Stimulated activated CD8-positive, alpha-beta memory T cell treated with anti-CD3 and anti-CD28 coated beads, Interleukin-4, amount 100 ng/mL, for 48 hours (primary cell): Measurements from ENCODE around the gene USP32.
"Not testable (repeated sequence)": the region's sequence is repeated elsewhere in the genome, so short reads cannot be mapped to it uniquely, and the experiment has no call there.

Experiments used
- DNase-seq: peaks from one replicate; pipeline ENCODE4 v3.0.0-alpha.2; 2020

USP32 gene

GRCh38 chr17:60328679-60329078, 63.3 kb downstream of the USP32 start:
- DNase-seq: no peak

GRCh38 chr17:60327901-60328273, 64.0 kb downstream of the USP32 start:
- no peak for DNase-seq

GRCh38 chr17:60327134-60327900, 64.6 kb downstream of the USP32 start:
- no peak for DNase-seq

- no peak for DNase-seq
Measured at GRCh38 chr17:60326702-60327101, 65.2 kb downstream of the USP32 start.

GRCh38 chr17:60325730-60326524, 66.0 kb downstream of the USP32 start:
- DNase-seq: no peak

- DNase-seq: no peak
Measured at GRCh38 chr17:60323754-60324153, 68.2 kb downstream of the USP32 start.

GRCh38 chr17:60322056-60322387, 69.9 kb downstream of the USP32 start:
- no peak for DNase-seq

GRCh38 chr17:60321336-60322055, 70.4 kb downstream of the USP32 start:
- no peak for DNase-seq

- no peak for DNase-seq
Measured at GRCh38 chr17:60318830-60319229, 73.1 kb downstream of the USP32 start.

- DNase-seq: no peak
Measured at GRCh38 chr17:60318326-60318725, 73.6 kb downstream of the USP32 start.

- DNase-seq: no peak
Measured at GRCh38 chr17:60315650-60316049, 76.3 kb downstream of the USP32 start.

GRCh38 chr17:60314900-60315299, 77.0 kb downstream of the USP32 start:
- DNase-seq: not testable (repeated sequence)

- DNase-seq: no peak
Measured at GRCh38 chr17:60314423-60314822, 77.5 kb downstream of the USP32 start.

- no peak for DNase-seq
Measured at GRCh38 chr17:60311936-60312335, 80.0 kb downstream of the USP32 start.

- DNase-seq: no peak
Measured at GRCh38 chr17:60311186-60311585, 80.7 kb downstream of the USP32 start.

GRCh38 chr17:60305141-60305540, 86.8 kb downstream of the USP32 start:
- no peak for DNase-seq

GRCh38 chr17:60304502-60304901, 87.4 kb downstream of the USP32 start:
- no peak for DNase-seq

GRCh38 chr17:60303406-60304099, 88.4 kb downstream of the USP32 start:
- no peak for DNase-seq

GRCh38 chr17:60301649-60302048, 90.3 kb downstream of the USP32 start:
- no peak for DNase-seq

GRCh38 chr17:60300949-60301348, 91.0 kb downstream of the USP32 start:
- DNase-seq: no peak

GRCh38 chr17:60300011-60300410, 91.9 kb downstream of the USP32 start:
- DNase-seq: no peak

- DNase-seq: no peak
Measured at GRCh38 chr17:60297760-60298401, 94.1 kb downstream of the USP32 start.

GRCh38 chr17:60296177-60296576, 95.8 kb downstream of the USP32 start:
- DNase-seq: no peak
